ENCODE data around the gene VGLL4. TPM values are rescaled to one million over a fixed set of nuclear protein-coding genes. Genes with fewer than 3 reads are reported as not detected.
A peak's percentile ranks its signal among the peaks of the same experiment; 100 is the strongest.

The VGLL4 gene
- total RNA-seq, 1 experiment from 2014 or later: 66.0 TPM

GRCh38 chr3:11622586-11623550 is 20.8 kb downstream of the VGLL4 start:
- H3K4me1 ChIP-seq (ENCODE audit: control insufficient read depth, insufficient read depth, low read length): peaks cover 89% of the 10 kb centered on the region
- H3K4me3 ChIP-seq (ENCODE audit: low read depth in 2 of 2, low read length in 2 of 2): no peak overlapping the region
- intact Hi-C loops (cut with micrococcal nuclease; ENCODE audit: unreplicated experiment): no loop called here
- no TSS peak for BruUV-seq (replicated peaks)
- TF ChIP-seq CTCF (IDR thresholded peaks at IDR 0.05) (no peak), TCF7L2 (IDR thresholded peaks at IDR 0.05; ENCODE audit: low read depth, low read length) (no peak), POLR2AphosphoS5 (IDR thresholded peaks at IDR 0.05; ENCODE audit: low read depth, low read length) (no peak), SIN3A (IDR thresholded peaks at IDR 0.05; ENCODE audit: borderline replicate concordance, insufficient read depth, low read depth, low read length) (no peak), REST (IDR thresholded peaks at IDR 0.05; ENCODE audit: insufficient read depth in 1 of 2, low read depth in 2 of 2, low read length in 1 of 2) (no peak)
- H3K9me3 ChIP-seq (ENCODE audit: control insufficient read depth, insufficient read depth, low read depth, low read length): no peaks in the 10 kb centered on the region
- ATAC-seq: no peak
- POLR2A ChIA-PET: no interaction called here
- no peaks in the 10 kb centered on the region for H3K27me3 ChIP-seq (ENCODE audit: control insufficient read depth, insufficient read depth, low read length)
- in situ Hi-C loops (cut with HindIII; ENCODE audit: low pct_unique_long_range_greater_than_20kb, low sequenced_read_pairs): no loop called here
- DNase-seq (ENCODE audit: low read depth, low spot score): no peak
- CTCF ChIA-PET: no interaction called here
- no peaks in the 10 kb centered on the region for H3K36me3 ChIP-seq (ENCODE audit: control insufficient read depth, insufficient read depth, low read length)
- peak overlapping the region; percentile 39; the same call in 1 of the 2 replicates for H3K27ac ChIP-seq (ENCODE audit: low read length)

GRCh38 chr3:11621077-11621476 is 22.6 kb downstream of the VGLL4 start:
- H3K27me3 ChIP-seq (ENCODE audit: control insufficient read depth, insufficient read depth, low read length): no peaks in the 10 kb centered on the region
- TF ChIP-seq SIN3A (IDR thresholded peaks at IDR 0.05; ENCODE audit: borderline replicate concordance, insufficient read depth, low read depth, low read length): no peak
- no peak for TF ChIP-seq REST (IDR thresholded peaks at IDR 0.05; ENCODE audit: insufficient read depth in 1 of 2, low read depth in 2 of 2, low read length in 1 of 2)
- no peak for TF ChIP-seq POLR2AphosphoS5 (IDR thresholded peaks at IDR 0.05; ENCODE audit: low read depth, low read length)
- TF ChIP-seq CTCF (IDR thresholded peaks at IDR 0.05): no peak
- TF ChIP-seq TCF7L2 (IDR thresholded peaks at IDR 0.05; ENCODE audit: low read depth, low read length): no peak
- no peaks in the 10 kb centered on the region for H3K9me3 ChIP-seq (ENCODE audit: control insufficient read depth, insufficient read depth, low read depth, low read length)
- H3K4me1 ChIP-seq (ENCODE audit: control insufficient read depth, insufficient read depth, low read length): peaks cover 98% of the 10 kb centered on the region
- intact Hi-C loops (cut with micrococcal nuclease; ENCODE audit: unreplicated experiment): no loop called here
- no peaks in the 10 kb centered on the region for H3K36me3 ChIP-seq (ENCODE audit: control insufficient read depth, insufficient read depth, low read length)
- ChIA-PET CTCF (no interaction called here), POLR2A (no interaction called here)
- H3K27ac ChIP-seq (ENCODE audit: low read length): peak overlapping the region; percentile 68
- BruUV-seq (replicated peaks): no TSS peak
- ATAC-seq (no peak), DNase-seq (ENCODE audit: low read depth, low spot score) (no peak)
- H3K4me3 ChIP-seq (ENCODE audit: low read depth in 2 of 2, low read length in 2 of 2): no peak overlapping the region
- in situ Hi-C loops (cut with HindIII; ENCODE audit: low pct_unique_long_range_greater_than_20kb, low sequenced_read_pairs): no loop called here
